ENCODE data around the gene POLN.

- TF ChIP-seq EP300 (IDR thresholded peaks at IDR 0.05; ENCODE audit: low read depth) = no peak
- TF ChIP-seq CTCF (IDR thresholded peaks at IDR 0.05) = no peak
- TF ChIP-seq POLR2AphosphoS5 (IDR thresholded peaks at IDR 0.05) = no peak
Observed at GRCh38 chr4:2093265-2093664, 148.7 kb downstream of the POLN start.

All from transverse colon (tissue), 4 donors.